Tibial artery (tissue), 4 donors: ENCODE measurements around the gene ARHGEF39.
A peak's percentile ranks its signal among the peaks of the same experiment; 100 is the strongest.
"Not testable (repeated sequence)": the region's sequence is repeated elsewhere in the genome, so short reads cannot be mapped to it uniquely, and the experiment has no call there.

Experiments
- DNase-seq, 2 donors: peaks; one replicate each; pipeline ENCODE4 v3.0.0-alpha.2; 2019
- H3K27ac ChIP-seq, 2 donors: fragments of 200-600 bp; sonication (generic) in 1 of 2; 1 replicate in 1 of 2; 2 replicates in 1 of 2; pipeline ENCODE4 v1.5.1; 2018 to 2019; ENCODE audit warnings: mild to moderate bottlenecking in 1 of 2
- H3K27me3 ChIP-seq, 2 donors: fragments of 200-600 bp; sonication (generic) in 1 of 2; one replicate each; pipeline versions ENCODE4 v1.5.1 to v1.6.0; 2016 to 2019
- H3K36me3 ChIP-seq, 3 donors: fragments of 200-600 bp; sonication (generic) in 2 of 3; one replicate each; pipeline ENCODE4 v1.5.1; 2016 to 2019; ENCODE audit warnings: mild to moderate bottlenecking in 2 of 3
- H3K4me1 ChIP-seq, 4 donors: fragments of 200-600 bp; sonication (generic) in 2 of 4; 1 replicate in 3 of 4; 2 replicates in 1 of 4; pipeline ENCODE4 v1.5.1; 2016 to 2019
- H3K4me3 ChIP-seq, 2 donors: fragments of 200-600 bp; sonication (generic) in 1 of 2; 1 replicate in 1 of 2; 2 replicates in 1 of 2; pipeline ENCODE4 v1.5.1; 2018 to 2019; ENCODE audit warnings: mild to moderate bottlenecking in 2 of 2
- H3K9me3 ChIP-seq, 3 donors: fragments of 200-600 bp; sonication (generic) in 1 of 3; one replicate each; pipeline ENCODE4 v1.5.1; 2016 to 2019
- intact Hi-C: fragments of 100-400 bp; cut with DNase I; formaldehyde crosslinking; loops from one replicate; pipeline ENCODE4 v1.15.0; 2023; ENCODE audit warnings: low total_unique reads
- TF ChIP-seq, protein P1 (sequence below), 2 experiments: fragments of 200-600 bp in 1 of 2; fragments of 450-650 bp in 1 of 2; IDR thresholded peaks; one replicate each; pipeline ENCODE4 v1.5.1; 2017 to 2019; ENCODE audit warnings: antibody characterized with exemption in 2 of 2, mild to moderate bottlenecking in 1 of 2, moderate library complexity in 1 of 2

ARHGEF39 gene

DNA sequence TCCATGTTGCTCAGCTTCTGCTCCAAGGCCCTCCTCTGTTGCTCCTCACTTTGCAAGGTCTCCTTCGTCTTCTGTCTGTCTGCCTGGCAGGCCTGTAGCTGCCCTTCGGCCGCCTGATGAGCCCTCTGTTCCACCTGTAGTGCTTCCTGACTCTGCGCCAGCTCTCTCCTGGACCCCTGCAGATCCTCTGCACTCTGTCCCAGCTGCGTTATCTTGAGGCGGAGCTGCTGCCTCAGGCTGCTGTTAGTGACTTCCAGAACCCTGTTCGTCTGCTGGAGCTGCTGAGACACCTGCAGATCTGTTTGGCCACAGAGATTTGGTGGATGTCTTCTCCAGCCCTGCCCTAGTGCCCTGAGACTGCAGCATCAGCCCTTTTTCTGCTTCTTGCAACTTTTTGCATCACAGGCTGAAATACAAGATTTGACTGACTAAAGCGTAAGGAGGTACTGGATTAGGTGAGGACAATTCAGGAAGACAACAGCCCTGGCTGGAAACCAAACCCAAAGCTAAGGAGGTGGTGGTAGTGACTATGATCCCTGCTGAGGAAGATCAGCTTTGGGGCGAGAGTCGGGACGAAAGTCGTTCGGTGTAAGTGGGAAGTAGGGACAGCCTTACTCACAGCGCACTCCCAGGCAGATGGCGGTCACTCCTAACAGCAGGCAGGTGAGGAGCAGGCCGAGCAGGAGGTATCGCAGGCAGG lies 48.9 kb downstream of the ARHGEF39 start:
- no peak for DNase-seq
- intact Hi-C loops = no loop called here
- peaks cover 0 to 11% (median 10%) of the 10 kb centered on the region in 4 donors for H3K4me1 ChIP-seq
- H3K27me3 ChIP-seq = peaks cover 0 to 12% of the 10 kb centered on the region in 2 donors
- H3K36me3 ChIP-seq = no peaks in the 10 kb centered on the region
- H3K4me3 ChIP-seq = no peak overlapping the region
- H3K9me3 ChIP-seq = no peaks in the 10 kb centered on the region
- H3K27ac ChIP-seq = no peak overlapping the region
- TF ChIP-seq, protein P1, sequence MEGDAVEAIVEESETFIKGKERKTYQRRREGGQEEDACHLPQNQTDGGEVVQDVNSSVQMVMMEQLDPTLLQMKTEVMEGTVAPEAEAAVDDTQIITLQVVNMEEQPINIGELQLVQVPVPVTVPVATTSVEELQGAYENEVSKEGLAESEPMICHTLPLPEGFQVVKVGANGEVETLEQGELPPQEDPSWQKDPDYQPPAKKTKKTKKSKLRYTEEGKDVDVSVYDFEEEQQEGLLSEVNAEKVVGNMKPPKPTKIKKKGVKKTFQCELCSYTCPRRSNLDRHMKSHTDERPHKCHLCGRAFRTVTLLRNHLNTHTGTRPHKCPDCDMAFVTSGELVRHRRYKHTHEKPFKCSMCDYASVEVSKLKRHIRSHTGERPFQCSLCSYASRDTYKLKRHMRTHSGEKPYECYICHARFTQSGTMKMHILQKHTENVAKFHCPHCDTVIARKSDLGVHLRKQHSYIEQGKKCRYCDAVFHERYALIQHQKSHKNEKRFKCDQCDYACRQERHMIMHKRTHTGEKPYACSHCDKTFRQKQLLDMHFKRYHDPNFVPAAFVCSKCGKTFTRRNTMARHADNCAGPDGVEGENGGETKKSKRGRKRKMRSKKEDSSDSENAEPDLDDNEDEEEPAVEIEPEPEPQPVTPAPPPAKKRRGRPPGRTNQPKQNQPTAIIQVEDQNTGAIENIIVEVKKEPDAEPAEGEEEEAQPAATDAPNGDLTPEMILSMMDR (IDR thresholded peaks at IDR 0.05) = no peak

DNA sequence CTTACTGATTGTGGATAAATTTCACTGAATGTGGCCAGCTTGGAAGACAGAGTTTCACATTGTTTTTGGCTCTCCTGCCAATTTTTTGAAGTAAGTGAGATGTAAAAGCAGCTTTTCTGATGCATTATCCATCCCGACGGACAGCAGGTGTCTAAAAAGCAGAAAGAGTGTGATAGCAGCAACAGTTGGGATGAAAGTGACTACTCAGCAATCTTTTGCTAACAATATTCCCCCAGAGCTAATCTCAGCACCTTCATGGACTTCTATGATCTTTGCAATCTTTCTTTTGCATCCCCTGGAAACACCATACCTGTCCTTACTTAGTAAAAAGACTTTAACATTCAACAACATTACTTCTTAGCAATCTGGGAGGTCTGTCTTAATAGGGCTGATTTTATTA lies 52.2 kb downstream of the ARHGEF39 start:
- Histone ChIP-seq H3K4me3 (no peak overlapping the region), H3K9me3 (no peaks in the 10 kb centered on the region), H3K4me1 (peaks cover 0 to 14% (median 11%) of the 10 kb centered on the region in 4 donors), H3K27me3 (peaks cover 0 to 8% of the 10 kb centered on the region in 2 donors), H3K27ac (no peak overlapping the region), H3K36me3 (peaks cover 19 to 27% (median 20%) of the 10 kb centered on the region in 3 donors)
- TF ChIP-seq, protein P1 (IDR thresholded peaks at IDR 0.05) = no peak
- DNase-seq = no peak
- intact Hi-C loops = no loop called here

DNA sequence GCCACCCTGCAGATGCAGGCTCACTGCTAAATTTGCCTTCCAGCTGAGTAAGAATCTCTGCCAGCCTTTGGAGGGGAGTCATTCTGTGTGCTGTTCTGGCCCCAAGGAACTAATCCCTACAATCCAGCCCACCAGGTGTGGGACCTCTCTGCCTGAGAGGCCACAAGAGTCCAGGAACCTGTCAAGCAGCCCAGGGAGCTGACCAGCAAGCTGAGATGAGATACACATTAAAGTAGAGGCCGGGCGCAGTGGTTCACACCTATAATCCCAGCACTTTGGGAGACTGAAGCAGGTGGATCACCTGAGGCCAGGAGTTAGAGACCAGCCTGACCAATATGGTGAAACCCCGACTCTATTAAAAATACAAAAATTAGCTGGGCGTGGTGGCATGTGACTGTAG lies 52.9 kb downstream of the ARHGEF39 start:
- intact Hi-C loops, H3K9me3 ChIP-seq, H3K27ac ChIP-seq, H3K27me3 ChIP-seq, H3K4me3 ChIP-seq, DNase-seq: not testable (repeated sequence)
- H3K4me1 ChIP-seq = peaks cover 0 to 13% (median 11%) of the 10 kb centered on the region in 4 donors
- H3K36me3 ChIP-seq = peaks cover 19 to 34% (median 20%) of the 10 kb centered on the region in 3 donors

DNA sequence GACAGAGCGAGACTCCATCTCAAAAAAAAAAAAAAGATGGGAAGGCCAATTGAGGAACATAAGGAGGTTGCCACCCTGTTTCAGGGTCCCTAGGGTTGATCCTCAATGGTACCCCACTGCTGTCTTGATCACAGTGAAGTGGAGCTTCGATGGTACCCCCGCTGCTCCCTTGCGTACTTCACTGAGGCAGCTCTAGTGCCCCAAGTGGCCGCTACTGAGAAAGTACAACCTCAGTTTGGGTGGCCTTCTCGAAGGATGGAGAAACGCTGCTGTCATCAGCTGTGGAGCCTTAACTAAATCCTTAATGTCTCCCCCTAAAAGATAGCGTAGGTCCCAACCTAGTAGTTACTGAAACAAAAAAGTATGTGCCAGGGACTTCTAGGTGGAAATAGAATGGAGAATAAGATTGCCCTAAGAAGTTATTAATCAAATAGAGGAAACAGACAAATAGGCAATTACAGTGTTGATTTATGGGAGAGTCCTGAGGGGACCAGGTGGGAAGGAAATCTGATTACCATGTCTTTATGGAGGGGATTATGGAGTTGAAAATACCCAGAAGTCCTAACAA lies 53.7 kb downstream of the ARHGEF39 start:
- no peak overlapping the region for H3K4me3 ChIP-seq
- peaks cover 0 to under 1% of the 10 kb centered on the region in 2 donors for H3K27me3 ChIP-seq
- TF ChIP-seq, protein P1 (IDR thresholded peaks at IDR 0.05) = peak; percentile 54 to 65
- peak in 1 of 2 donors; percentile 57 for DNase-seq
- peaks cover 19 to 35% (median 20%) of the 10 kb centered on the region in 3 donors for H3K36me3 ChIP-seq
- H3K27ac ChIP-seq = no peak overlapping the region
- intact Hi-C loops = no loop called here
- no peaks in the 10 kb centered on the region for H3K9me3 ChIP-seq
- H3K4me1 ChIP-seq = peaks cover 1 to 15% (median 13%) of the 10 kb centered on the region in 4 donors

DNA sequence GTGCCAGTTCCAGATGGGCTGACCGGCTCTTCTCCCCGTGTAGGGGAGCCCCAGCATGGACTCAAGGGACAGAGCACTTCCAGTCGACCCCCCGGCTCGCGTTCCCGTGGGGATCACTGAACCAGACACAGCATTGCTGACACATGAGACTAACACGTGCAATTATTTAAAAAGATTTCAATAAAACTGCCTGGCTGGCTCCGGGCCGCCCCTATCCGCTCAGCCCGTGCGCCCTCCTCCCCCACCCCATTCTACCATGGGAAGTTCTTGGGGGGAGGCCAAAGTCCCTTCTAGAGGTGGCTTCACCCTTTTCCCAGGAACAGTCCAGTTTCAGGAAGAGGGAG lies 55.2 kb downstream of the ARHGEF39 start:
- no peaks in the 10 kb centered on the region for H3K9me3 ChIP-seq
- no peak for DNase-seq

More for the DNA sequence above, 55.2 kb downstream of the ARHGEF39 start:
- Histone ChIP-seq H3K4me3 (no peak overlapping the region), H3K36me3 (peaks cover 19 to 35% (median 20%) of the 10 kb centered on the region in 3 donors), H3K27ac (peak overlapping the region in 1 of 2 donors; percentile 49), H3K4me1 (peaks cover 5 to 22% (median 18%) of the 10 kb centered on the region in 4 donors), H3K27me3 (no peaks in the 10 kb centered on the region)
- intact Hi-C loops = loop anchor here (5.0 kb wide), 1 partner anchor 33 kb away; no protein-coding TSS in a partner anchor
- TF ChIP-seq, protein P1 (IDR thresholded peaks at IDR 0.05) = no peak
